Lower leg skin (tissue), 3 donors: ENCODE data around the gene ASIC1.

ENCODE experiments used
- CTCF ChIP-seq, 3 donors: fragments of 450-650 bp; IDR thresholded peaks; one replicate each; pipeline ENCODE4 v1.5.1; 2016; ENCODE audit warnings: antibody characterized with exemption in 3 of 3, mild to moderate bottlenecking in 3 of 3, moderate library complexity in 2 of 3
- POLR2A ChIP-seq, 2 donors: fragments of 450-650 bp; IDR thresholded peaks; one replicate each; pipeline ENCODE4 v1.6.1; 2016 to 2017; ENCODE audit warnings: antibody characterized with exemption in 2 of 2, mild to moderate bottlenecking in 1 of 2, moderate library complexity in 1 of 2

- TF ChIP-seq POLR2A (IDR thresholded peaks at IDR 0.05) (no peak), CTCF (IDR thresholded peaks at IDR 0.05) (no peak)
Measured at GRCh38 chr12:50049254-50050118, 7.9 kb upstream of the ASIC1 start.
